ENCODE measurements around the gene C3orf20.

The C3orf20 gene

GRCh38 chr3:14680115-14680514 lies 5.2 kb downstream of the C3orf20 start:
- Histone ChIP-seq H3K36me3 (ENCODE audit: insufficient read depth, low read length) (no peaks in the 10 kb centered on the region), H3K9ac (ENCODE audit: low read depth, low read length) (no peak overlapping the region), H3K4me3 (ENCODE audit: low read length) (no peak overlapping the region), H3K27me3 (ENCODE audit: insufficient read depth, low read length) (no peaks in the 10 kb centered on the region; the same call in 1 of the 2 replicates), H3K4me1 (ENCODE audit: insufficient read depth, low read length) (no peaks in the 10 kb centered on the region), H3K9me3 (ENCODE audit: insufficient read depth, low read depth, low read length) (peaks cover 8% of the 10 kb centered on the region), H3K27ac (ENCODE audit: low read depth, low read length) (no peak overlapping the region)
- WGBS, result 94% methylated on average over 1 of the region's 1 CpG

DNA sequence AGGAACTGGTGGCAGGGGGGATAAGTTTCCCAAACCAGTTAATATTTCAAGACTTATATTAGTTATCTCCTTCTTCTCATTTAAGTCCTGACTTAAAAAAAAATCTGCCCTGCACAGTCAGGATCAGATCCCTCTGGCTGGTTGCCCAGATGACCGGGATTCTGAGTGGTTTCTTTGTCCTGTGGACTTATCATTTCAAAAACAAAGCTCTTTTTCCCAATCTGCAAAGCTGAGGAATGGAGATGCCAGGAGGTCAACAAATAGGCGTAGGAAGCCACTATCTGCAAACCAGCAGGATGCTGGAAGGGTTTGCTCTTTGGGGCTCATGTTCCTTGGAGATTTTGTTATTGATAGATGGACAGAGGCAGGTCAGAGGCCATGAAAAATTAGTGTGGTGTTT lies 5.8 kb downstream of the C3orf20 start:
- no peaks in the 10 kb centered on the region for H3K4me1 ChIP-seq (ENCODE audit: insufficient read depth, low read length)
- 88% methylated on average over 2 of the region's 2 CpGs for WGBS
- no peaks in the 10 kb centered on the region; the same call in 1 of the 2 replicates for H3K27me3 ChIP-seq (ENCODE audit: insufficient read depth, low read length)
- no peak overlapping the region for H3K4me3 ChIP-seq (ENCODE audit: low read length)
- H3K36me3 ChIP-seq (ENCODE audit: insufficient read depth, low read length), result no peaks in the 10 kb centered on the region
- H3K27ac ChIP-seq (ENCODE audit: low read depth, low read length), result no peak overlapping the region
- peaks cover 8% of the 10 kb centered on the region for H3K9me3 ChIP-seq (ENCODE audit: insufficient read depth, low read depth, low read length)
- H3K9ac ChIP-seq (ENCODE audit: low read depth, low read length), result no peak overlapping the region

GRCh38 chr3:14684447-14684846 lies 9.5 kb downstream of the C3orf20 start:
- 96% methylated on average over 4 of the region's 4 CpGs for WGBS
- H3K27me3 ChIP-seq (ENCODE audit: insufficient read depth, low read length), result no peaks in the 10 kb centered on the region; the same call in 1 of the 2 replicates
- no peak overlapping the region for H3K4me3 ChIP-seq (ENCODE audit: low read length)
- H3K9me3 ChIP-seq (ENCODE audit: insufficient read depth, low read depth, low read length), result peaks cover 8% of the 10 kb centered on the region
- no peaks in the 10 kb centered on the region for H3K4me1 ChIP-seq (ENCODE audit: insufficient read depth, low read length)
- H3K9ac ChIP-seq (ENCODE audit: low read depth, low read length), result no peak overlapping the region
- H3K27ac ChIP-seq (ENCODE audit: low read depth, low read length), result no peak overlapping the region
- no peaks in the 10 kb centered on the region for H3K36me3 ChIP-seq (ENCODE audit: insufficient read depth, low read length)

DNA sequence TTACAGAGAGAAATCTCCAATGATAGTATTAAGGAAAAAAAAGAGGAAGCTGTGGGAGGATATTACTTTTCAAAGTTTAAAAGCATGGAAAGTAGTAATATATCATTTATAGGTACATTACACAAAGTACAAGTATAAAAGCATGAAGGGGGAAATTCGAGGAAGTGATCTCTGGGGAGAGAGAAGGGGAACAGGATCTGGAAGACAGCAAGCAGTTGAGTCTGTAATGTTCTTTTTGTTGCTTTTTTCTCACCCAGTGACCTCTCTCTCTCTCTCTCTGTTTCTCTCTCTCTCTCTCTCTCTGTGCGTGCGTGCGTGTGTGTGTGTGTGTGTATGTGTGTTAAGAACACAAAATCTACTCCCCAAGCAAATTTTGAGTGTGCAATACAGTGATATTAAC lies 10.2 kb downstream of the C3orf20 start:
- no peak overlapping the region for H3K4me3 ChIP-seq (ENCODE audit: low read length)
- H3K9ac ChIP-seq (ENCODE audit: low read depth, low read length), result no peak overlapping the region
- H3K27me3 ChIP-seq (ENCODE audit: insufficient read depth, low read length), result no peaks in the 10 kb centered on the region; the same call in 1 of the 2 replicates
- H3K27ac ChIP-seq (ENCODE audit: low read depth, low read length), result no peak overlapping the region
- 71% methylated on average over 1 of the region's 4 CpGs for WGBS
- peaks cover 3% of the 10 kb centered on the region for H3K9me3 ChIP-seq (ENCODE audit: insufficient read depth, low read depth, low read length)
- H3K4me1 ChIP-seq (ENCODE audit: insufficient read depth, low read length), result no peaks in the 10 kb centered on the region
- H3K36me3 ChIP-seq (ENCODE audit: insufficient read depth, low read length), result no peaks in the 10 kb centered on the region

DNA sequence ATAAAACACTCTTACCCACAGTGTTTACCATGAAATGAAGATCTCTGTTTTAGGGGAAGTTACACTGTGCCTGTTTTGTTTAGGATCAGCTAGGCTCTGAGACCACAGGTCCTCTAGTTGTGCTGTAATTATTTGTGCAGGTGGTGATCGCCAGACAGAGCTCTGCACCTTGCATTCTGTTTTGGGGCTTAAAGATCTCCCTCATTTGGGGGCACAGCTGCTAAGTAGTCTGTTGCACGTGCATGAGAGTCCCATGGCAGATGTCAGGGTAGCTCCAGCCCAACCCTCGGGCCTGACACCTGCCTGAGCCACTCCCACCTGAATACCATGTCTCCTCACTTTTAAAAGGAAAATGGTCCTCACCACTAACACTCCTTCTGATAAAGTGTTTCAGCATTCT lies 12.4 kb downstream of the C3orf20 start:
- WGBS, result 63% methylated on average over 3 of the region's 3 CpGs
- no peak overlapping the region for H3K9ac ChIP-seq (ENCODE audit: low read depth, low read length)
- no peaks in the 10 kb centered on the region for H3K4me1 ChIP-seq (ENCODE audit: insufficient read depth, low read length)
- no peak overlapping the region for H3K27ac ChIP-seq (ENCODE audit: low read depth, low read length)
- no peaks in the 10 kb centered on the region for H3K27me3 ChIP-seq (ENCODE audit: insufficient read depth, low read length)
- H3K36me3 ChIP-seq (ENCODE audit: insufficient read depth, low read length), result no peaks in the 10 kb centered on the region
- H3K9me3 ChIP-seq (ENCODE audit: insufficient read depth, low read depth, low read length), result no peaks in the 10 kb centered on the region
- H3K4me3 ChIP-seq (ENCODE audit: low read length), result no peak overlapping the region

DNA sequence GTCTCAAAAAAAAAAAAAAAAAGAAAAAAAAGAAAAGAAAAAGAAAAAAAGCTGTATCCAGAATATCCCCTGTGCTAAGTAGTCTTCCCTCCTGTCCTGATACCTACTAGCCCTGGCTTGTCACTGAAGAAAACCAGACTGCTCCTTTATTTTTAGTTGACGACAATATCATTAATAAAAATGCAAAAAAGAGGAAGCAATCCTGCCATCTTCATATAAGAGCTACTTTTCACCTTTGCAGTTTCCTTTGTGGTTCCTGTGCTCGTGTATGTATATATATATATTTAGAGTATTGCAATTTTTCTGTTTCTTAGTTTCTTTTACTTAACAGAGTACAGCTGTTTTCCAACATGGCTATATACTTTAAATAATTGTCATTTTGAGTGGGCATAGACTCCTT lies 13.6 kb downstream of the C3orf20 start:
- Histone ChIP-seq H3K4me1 (ENCODE audit: insufficient read depth, low read length) (no peaks in the 10 kb centered on the region), H3K27me3 (ENCODE audit: insufficient read depth, low read length) (no peaks in the 10 kb centered on the region), H3K36me3 (ENCODE audit: insufficient read depth, low read length) (no peaks in the 10 kb centered on the region), H3K9me3 (ENCODE audit: insufficient read depth, low read depth, low read length) (no peaks in the 10 kb centered on the region), H3K9ac (ENCODE audit: low read depth, low read length) (no peak overlapping the region), H3K27ac (ENCODE audit: low read depth, low read length) (no peak overlapping the region), H3K4me3 (ENCODE audit: low read length) (no peak overlapping the region)
- WGBS, result 93% methylated on average over 1 of the region's 2 CpGs

DNA sequence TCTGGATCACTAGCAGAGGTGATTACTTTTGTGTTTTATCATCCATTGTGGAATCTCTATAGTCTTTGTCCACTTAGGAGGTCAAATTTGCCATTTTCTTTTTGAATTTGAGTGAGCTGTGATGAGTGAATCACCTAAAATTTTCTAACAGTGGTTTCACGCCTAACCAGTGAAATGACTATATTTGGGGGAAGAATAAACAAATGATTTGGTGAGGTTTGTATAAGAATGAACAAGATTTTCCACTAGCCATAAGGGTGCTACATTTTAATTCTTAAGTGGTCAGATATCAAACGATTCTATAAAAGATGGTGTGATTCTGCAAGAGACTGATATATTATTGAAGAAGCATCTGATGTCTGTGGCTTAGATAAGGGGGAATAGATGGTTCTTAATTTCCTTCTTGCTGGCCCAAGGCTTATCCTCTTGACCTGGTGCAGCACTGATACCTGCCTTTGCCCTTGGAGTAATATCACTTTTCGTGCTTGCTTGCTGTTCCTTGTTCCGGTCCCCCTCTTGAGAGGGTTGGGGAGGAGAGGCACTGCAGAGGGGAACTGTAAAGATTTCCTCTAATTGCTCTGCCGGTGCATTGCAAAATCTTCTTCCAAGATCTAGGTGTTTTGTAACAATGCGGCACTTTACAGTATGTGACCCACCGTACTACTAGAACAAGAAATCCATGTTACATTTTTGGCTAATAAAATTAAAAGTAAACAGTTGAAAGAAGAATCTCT lies 14.5 kb downstream of the C3orf20 start:
- no peaks in the 10 kb centered on the region for H3K36me3 ChIP-seq (ENCODE audit: insufficient read depth, low read length)
- no peaks in the 10 kb centered on the region for H3K4me1 ChIP-seq (ENCODE audit: insufficient read depth, low read length)
- H3K4me3 ChIP-seq (ENCODE audit: low read length), result no peak overlapping the region
- no peaks in the 10 kb centered on the region for H3K9me3 ChIP-seq (ENCODE audit: insufficient read depth, low read depth, low read length)
- no peak overlapping the region for H3K9ac ChIP-seq (ENCODE audit: low read depth, low read length)
- 83% methylated on average over 7 of the region's 7 CpGs for WGBS
- no peak overlapping the region for H3K27ac ChIP-seq (ENCODE audit: low read depth, low read length)
- H3K27me3 ChIP-seq (ENCODE audit: insufficient read depth, low read length), result no peaks in the 10 kb centered on the region

GRCh38 chr3:14691239-14691638 lies 16.3 kb downstream of the C3orf20 start:
- WGBS, result 94% methylated on average over 3 of the region's 4 CpGs
- Histone ChIP-seq H3K4me3 (ENCODE audit: low read length) (no peak overlapping the region), H3K27me3 (ENCODE audit: insufficient read depth, low read length) (0 out of 2 replicates have a peak, but pooled peaks cover 2% of the 10 kb centered on the region), H3K9ac (ENCODE audit: low read depth, low read length) (no peak overlapping the region), H3K9me3 (ENCODE audit: insufficient read depth, low read depth, low read length) (no peaks in the 10 kb centered on the region), H3K36me3 (ENCODE audit: insufficient read depth, low read length) (no peaks in the 10 kb centered on the region), H3K4me1 (ENCODE audit: insufficient read depth, low read length) (no peaks in the 10 kb centered on the region), H3K27ac (ENCODE audit: low read depth, low read length) (no peak overlapping the region)

- H3K4me1 ChIP-seq (ENCODE audit: insufficient read depth, low read length), result no peaks in the 10 kb centered on the region
- WGBS, result 100% methylated on average over 1 of the region's 1 CpG
Observed at GRCh38 chr3:14691719-14692118, 16.8 kb downstream of the C3orf20 start.

DNA sequence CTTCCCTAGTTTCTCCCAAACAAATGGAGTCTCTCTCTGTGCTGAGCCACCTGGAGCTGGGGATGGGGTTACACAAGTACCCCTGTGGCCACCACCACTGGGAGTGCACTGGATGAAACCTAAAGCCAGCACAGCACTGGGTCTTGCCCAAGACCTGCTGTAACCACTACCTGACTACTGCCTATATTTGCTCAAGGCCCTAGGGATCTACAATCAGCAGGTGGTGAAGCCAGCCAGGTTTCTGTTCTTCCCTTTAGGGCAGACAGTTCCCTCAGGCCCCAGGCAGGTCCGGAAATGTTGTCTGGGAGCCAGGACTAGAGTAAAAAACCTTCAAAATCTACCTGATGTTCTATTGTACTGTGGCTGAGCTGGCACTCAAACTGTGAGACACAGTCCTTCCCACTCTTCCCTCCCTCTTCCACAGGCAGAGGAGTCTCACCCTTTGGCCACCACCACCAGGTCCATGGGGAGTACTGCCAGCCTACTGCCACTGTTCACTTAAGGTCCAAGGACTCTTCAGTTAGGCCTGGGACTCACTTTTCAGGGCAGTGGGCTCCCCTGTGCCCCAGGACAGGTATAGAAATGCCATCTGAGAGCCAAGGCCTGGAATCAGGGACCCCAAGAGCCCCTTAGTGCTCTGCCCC lies 23.8 kb downstream of the C3orf20 start:
- H3K27ac ChIP-seq (ENCODE audit: low read depth, low read length), result no peak overlapping the region
- 96% methylated on average over 1 of the region's 1 CpG for WGBS
- H3K4me3 ChIP-seq (ENCODE audit: low read length), result no peak overlapping the region
- no peaks in the 10 kb centered on the region for H3K36me3 ChIP-seq (ENCODE audit: insufficient read depth, low read length)
- H3K27me3 ChIP-seq (ENCODE audit: insufficient read depth, low read length), result 0 out of 2 replicates have a peak, but pooled peaks cover 2% of the 10 kb centered on the region
- H3K9ac ChIP-seq (ENCODE audit: low read depth, low read length), result no peak overlapping the region
- H3K9me3 ChIP-seq (ENCODE audit: insufficient read depth, low read depth, low read length), result no peaks in the 10 kb centered on the region
- H3K4me1 ChIP-seq (ENCODE audit: insufficient read depth, low read length), result no peaks in the 10 kb centered on the region

More at GRCh38 chr3:14691719-14692118, 16.8 kb downstream of the C3orf20 start:
- Histone ChIP-seq H3K9ac (ENCODE audit: low read depth, low read length) (no peak overlapping the region), H3K27ac (ENCODE audit: low read depth, low read length) (no peak overlapping the region), H3K4me3 (ENCODE audit: low read length) (no peak overlapping the region), H3K36me3 (ENCODE audit: insufficient read depth, low read length) (no peaks in the 10 kb centered on the region), H3K27me3 (ENCODE audit: insufficient read depth, low read length) (0 out of 2 replicates have a peak, but pooled peaks cover 2% of the 10 kb centered on the region), H3K9me3 (ENCODE audit: insufficient read depth, low read depth, low read length) (no peaks in the 10 kb centered on the region)

DNA sequence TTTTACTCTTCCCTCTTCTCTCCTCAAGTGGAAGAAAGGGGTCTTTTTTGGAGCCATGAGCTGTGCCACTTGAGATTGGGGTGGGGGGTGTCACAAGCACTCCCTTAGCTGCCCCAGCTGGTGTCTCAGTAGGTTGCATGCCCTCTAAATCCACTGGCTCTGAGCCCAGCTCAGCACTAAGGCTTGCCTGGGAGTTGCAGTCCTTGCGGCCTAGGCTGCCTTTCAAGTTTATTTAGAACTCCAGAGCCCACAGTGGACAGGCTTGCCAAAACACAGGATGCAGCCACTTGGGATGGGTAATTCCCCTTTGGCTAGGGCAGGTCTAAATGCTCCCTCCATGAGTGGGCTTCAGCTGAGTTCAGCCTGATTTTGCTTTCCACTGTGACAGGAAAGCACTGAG lies 24.7 kb downstream of the C3orf20 start:
- Histone ChIP-seq H3K4me3 (ENCODE audit: low read length) (no peak overlapping the region), H3K9ac (ENCODE audit: low read depth, low read length) (no peak overlapping the region), H3K4me1 (ENCODE audit: insufficient read depth, low read length) (no peaks in the 10 kb centered on the region), H3K27ac (ENCODE audit: low read depth, low read length) (no peak overlapping the region), H3K36me3 (ENCODE audit: insufficient read depth, low read length) (no peaks in the 10 kb centered on the region), H3K27me3 (ENCODE audit: insufficient read depth, low read length) (0 out of 2 replicates have a peak, but pooled peaks cover 2% of the 10 kb centered on the region), H3K9me3 (ENCODE audit: insufficient read depth, low read depth, low read length) (no peaks in the 10 kb centered on the region)
- WGBS, result 91% methylated on average over 1 of the region's 1 CpG

Data from HUES64 (cell line).